HG03575 (cell line): ENCODE results near the gene RNU6-9.

Experiments
- ATAC-seq: cut with Tn5 transposase; IDR thresholded peaks from one replicate; pipeline ENCODE4 v1.9.1; 2021; ENCODE audit not compliant: unreplicated experiment, insufficient number of reproducible peaks, low FRiP score; ENCODE audit errors: extremely low read depth

RNU6-9 gene

DNA sequence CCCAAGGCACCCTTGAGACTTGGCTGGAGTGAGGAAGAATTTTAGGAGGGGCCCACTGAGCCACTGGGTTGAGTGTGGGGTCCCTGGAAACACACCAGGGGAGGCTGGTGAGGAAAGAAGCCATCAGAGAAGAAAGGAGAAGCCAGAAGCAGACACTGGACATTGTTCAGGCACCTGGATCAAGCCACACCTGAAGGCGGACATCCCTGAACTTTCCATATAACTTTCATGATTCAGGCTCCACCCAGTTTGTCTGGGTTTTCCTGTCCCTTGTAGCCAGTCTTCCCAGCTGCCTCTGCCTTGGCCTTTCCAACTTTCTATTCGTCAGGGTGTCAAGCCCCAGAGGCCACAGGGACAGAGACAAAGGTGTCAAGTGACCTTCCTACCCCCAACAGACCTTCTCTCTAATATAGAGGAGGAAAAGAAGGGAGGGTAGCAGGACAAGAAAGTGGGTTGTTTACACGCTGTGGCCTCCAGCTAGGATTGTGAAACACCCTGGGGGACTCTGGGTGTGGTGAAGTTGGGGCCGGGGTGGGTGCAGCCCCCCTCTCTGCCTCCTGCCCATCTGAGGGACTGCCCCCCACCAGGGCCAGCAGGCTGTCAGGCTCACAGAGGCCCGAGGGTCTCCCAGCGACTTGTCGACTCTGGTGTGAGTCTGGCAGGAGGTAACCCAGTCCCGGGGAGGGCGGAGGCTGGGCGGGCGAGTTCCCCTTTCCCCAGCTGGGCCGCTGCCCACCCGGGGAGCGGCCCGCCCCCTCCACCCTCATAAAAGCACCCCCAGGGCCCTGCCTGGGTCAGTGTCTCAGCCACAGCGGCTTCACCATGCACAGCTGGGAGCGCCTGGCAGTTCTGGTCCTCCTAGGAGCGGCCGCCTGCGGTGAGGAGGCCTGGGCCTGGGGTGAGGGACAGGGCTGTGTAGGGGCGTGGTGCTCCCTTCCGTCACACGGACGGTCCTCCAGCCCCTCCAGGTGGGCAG, 34.1 kb upstream of the RNU6-9 start, which contains the start of gene CFD:
CFD (plus strand) TSS at position 797 of the 976 bp plus-strand sequence; CDS start at position 823, 26 bp downstream.
- no peak for ATAC-seq

DNA sequence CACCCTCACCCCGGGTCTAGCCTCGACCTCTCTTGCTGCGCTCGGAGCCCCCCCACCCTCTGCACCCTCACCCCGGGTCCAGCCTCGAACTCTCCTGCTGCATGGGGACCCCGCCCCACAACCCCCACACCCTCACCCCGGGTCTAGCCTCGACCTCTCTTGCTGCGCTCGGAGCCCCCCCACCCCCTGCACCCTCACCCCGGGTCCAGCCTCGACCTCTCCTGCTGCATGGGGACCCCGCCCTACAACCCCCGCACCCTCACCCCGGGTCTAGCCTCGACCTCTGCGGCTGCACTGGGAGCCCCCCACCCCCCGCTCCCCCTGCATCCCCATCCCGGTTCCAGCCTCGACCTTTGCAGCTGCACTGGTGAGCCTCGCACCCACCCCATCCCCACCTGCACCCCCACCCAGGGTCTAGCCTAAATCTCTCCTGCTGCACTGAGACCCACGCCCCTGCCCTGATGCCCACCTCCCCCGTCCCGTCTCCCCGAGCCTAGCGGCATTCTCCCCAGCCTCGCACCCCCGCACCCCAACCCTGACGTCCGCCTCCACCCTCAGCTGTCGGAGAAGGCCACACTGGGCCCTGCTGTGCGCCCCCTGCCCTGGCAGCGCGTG, 32.0 kb upstream of the RNU6-9 start:
- ATAC-seq: no peak

DNA sequence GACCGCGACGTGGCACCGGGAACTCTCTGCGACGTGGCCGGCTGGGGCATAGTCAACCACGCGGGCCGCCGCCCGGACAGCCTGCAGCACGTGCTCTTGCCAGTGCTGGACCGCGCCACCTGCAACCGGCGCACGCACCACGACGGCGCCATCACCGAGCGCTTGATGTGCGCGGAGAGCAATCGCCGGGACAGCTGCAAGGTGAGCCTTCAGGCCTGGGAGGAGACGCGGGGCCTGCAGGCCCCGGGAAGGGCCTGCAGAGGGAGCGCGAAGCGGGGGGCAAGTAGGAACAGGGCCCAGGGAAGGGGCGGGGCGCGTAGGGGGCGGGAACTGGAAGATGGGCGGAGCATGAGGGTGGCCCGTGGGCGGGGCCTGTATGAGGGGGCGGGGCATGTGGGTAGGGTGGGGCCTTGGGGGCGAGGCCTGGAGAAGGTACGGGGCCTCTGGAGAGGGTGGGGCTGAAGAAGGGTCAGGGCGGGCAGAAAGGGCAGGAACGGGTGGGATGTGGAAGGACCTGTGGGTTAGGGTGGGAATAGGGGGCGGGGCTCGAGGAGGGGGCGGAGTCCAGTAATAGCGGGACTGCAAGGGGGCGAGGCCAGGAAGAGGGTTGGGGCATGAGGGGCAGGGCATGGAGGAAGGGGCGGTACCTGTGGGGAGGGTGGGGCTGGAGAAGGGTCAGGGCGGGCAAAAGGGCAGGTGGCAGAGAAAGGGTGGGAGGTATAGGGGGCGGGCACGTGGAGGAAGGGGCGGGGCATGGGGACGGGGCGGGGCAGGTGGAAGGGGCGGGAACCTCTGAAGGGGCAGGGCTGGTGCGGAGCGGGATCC, 31.3 kb upstream of the RNU6-9 start:
- no peak for ATAC-seq

DNA sequence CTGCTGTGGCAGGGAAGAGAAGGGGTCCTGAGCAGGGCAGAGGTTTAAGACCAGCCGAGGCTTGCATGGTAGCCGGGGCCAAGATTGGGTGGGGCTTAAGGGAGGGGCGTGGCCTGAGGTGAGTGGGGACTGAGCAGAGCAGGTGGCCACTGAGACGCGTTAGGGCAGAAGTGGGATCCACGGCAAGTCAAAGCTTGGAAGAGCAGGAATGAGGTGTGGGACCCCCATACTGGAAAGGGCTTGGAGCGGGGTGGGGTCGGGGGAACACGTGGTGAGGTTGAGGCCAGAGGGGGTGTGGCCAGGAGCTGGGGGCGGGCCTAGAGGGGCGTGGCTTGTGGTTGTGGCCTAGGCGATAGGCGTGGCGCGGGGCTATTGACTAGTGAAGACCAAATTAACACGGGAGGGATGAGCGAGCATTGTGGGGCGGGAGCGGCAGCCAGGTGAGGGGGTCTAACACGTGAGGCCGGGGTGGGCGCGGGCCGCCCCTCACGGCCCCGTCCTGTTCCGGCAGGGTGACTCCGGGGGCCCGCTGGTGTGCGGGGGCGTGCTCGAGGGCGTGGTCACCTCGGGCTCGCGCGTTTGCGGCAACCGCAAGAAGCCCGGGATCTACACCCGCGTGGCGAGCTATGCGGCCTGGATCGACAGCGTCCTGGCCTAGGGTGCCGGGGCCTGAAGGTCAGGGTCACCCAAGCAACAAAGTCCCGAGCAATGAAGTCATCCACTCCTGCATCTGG, 30.5 kb upstream of the RNU6-9 start:
- no peak for ATAC-seq

DNA sequence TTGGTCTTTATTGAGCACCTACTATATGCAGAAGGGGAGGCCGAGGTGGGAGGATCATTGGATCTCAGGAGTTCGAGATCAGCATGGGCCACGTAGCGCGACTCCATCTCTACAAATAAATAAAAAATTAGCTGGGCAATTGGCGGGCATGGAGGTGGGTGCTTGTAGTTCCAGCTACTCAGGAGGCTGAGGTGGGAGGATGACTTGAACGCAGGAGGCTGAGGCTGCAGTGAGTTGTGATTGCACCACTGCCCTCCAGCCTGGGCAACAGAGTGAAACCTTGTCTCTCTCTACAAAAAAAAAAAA, 30.0 kb upstream of the RNU6-9 start:
- no peak for ATAC-seq

DNA sequence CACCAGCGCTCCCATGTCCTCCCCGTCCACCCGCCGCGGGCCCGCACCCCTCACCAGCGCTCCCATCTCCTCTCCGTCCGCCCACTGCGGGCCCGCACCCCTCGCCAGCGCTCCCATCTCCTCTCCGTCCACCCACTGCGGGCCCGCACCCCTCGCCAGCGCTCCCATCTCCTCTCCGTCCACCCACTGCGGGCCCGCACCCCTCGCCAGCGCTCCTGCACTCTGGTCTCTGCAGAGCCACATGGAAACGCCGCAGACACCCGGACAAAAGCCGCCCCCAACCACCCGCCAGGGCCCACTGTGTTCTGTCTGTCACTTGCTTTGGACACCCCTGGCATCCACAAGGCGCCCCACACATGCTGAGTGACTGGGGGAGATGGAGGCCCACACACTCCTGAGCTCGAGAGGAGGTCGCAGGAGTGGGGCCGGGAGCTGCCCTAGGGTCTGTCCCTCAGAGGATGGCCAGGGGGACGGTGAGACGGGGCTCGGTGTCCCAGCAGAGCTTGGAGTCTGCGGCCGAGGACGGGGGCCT, 26.4 kb upstream of the RNU6-9 start:
- ATAC-seq: no peak

DNA sequence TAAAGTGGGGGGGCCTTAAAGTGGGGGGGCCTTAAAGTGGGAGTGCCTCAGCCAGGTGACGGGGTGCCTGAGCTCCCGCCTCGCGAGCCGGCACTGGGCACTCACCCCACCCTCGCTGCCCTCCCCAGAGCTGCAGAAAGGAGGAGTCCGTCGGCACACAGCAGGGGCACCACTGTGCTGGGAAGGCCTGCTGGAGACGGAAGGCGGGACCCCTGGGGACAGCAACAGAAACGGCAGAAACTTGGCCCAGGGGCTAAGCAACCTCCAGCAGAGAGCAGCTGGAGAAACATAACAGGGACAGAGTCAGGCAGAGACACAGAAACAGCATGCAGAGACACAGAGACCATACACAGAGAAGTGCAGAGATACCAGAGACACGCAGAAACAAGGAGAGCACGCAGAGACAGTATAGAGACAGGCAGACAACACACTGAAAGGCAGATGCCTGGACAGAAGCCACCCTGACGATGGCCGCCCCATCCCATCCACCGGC, 25.9 kb upstream of the RNU6-9 start:
- ATAC-seq: no peak

DNA sequence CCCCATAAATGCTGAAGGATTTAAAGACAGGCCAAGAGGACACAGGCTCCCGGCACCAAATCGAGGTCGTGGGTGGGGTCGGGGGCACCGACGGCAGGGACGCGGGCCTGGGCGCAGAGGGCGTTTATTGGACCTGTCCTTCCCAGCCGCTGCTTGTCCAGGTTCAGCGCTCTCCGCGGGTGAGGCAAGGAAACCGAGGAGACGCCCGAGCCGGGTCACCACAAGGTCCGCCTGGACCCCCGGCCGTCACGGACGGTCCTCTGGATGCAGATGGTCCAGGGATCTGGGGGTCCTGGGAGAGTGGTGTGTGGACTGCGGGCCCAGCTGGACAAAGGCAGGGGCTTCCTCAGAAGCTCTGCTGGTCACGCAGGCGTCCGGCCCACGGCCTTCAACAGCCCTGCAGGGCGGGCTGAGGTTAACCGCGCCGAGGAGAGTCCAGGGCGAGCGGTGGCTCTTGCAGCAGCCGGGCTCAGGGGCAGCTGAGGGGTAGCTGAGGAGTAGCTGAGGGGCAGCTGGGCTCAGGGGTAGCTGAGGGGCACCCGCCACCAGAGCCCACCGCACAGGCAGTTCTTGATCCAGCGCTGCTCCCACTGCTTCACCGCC, 25.3 kb upstream of the RNU6-9 start:
- ATAC-seq: no peak

DNA sequence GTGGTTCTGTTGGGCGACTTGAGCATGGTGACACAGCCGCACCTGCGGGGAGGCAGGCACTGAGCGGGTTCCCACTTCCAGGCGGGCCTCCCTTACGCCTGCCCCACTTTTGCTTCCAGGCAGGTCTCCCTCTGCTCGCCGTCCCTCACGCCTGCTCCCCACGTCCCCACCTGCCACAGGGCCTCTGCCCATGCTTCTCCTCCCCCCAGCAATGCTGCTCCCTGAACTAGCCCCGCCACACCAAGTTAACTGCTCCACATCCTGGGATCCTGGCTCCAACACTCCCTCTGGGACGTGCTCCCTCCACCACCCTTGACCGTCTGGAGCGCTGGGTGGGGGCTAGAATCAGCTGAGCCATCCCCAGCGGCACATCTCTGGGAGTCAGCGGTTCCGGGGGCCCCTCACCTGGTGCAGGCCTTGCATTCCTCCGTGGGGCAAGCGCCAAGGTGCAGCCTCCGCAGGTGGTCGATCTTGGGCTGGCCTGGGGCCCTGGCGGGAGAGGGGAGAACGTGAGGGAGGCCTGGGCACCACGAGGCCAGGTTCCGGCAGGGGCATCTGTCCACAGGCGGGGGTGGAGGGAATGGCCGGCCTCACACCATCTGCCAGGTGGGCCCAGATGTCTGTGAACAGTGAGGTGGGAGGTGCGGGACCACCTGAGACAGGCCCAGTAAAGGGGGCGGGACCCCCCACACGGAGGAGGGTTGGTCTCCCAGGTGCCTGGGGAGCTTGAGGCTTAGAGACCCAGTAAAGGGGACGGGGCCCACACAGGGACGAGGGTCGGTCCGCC, 24.6 kb upstream of the RNU6-9 start:
- ATAC-seq: no peak

DNA sequence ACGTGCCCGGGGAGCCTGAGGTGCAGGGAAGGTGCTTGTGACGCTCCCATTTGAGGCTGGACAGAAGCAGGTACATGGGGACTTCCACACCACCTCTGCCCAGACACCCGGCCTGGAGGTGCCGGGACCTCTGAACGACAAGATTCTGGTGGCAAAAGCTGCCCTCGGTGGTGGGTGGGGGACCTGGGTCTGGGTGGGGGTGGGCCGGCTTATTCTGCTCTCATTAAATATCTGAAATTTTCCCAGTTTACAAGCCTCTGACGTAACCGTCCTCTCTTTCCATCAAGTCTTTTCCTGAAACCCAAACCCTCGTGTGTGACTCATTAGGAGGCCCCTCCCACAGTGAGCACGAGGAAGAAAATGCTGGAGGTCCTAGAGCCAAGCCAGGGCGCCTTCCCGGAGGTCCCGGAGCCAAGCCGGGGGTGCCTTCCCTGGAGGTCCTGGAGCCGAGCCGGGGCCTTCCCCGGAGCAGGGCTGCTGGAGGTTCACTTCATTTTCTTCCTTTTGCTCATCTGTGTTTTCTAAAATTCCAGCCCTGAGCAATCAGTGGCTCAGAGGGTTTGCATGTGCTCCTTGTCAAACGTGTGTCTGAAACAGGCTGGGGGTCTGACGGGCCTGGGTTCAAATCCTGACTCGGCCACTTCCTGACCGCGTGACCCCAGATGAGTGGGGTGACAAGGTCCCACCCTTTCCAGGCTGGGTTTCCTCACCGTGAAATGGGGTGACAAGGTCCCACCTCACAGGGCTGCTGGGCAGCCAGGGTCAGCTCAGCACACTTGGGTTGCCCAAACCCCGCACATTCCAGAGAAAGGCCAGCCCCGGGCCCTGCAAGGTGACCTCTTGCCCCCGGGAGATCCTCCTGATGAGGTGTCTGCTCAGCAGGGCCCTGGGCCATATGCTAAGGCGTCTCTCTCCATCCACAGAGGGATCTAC, 23.8 kb upstream of the RNU6-9 start:
- no peak for ATAC-seq

DNA sequence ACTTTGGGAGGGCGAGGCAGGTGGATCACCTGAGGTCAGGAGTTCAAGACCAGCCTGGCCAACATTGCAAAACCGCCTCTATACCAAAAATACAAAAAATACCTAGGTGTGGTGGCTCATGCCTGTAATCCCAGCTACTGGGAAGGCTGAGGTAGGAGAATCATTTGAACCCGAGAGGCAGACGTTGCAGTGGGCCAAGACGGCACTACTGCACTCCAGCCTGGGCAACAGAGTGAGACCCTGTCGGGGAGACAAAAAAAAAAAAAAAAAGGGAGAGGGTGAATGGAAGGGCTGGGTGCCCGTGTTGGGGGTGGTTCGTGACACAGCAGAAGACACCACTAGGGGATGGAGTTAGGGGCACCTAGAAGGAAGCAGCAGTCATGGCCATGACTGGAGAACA, 23.0 kb upstream of the RNU6-9 start:
- ATAC-seq: no peak

DNA sequence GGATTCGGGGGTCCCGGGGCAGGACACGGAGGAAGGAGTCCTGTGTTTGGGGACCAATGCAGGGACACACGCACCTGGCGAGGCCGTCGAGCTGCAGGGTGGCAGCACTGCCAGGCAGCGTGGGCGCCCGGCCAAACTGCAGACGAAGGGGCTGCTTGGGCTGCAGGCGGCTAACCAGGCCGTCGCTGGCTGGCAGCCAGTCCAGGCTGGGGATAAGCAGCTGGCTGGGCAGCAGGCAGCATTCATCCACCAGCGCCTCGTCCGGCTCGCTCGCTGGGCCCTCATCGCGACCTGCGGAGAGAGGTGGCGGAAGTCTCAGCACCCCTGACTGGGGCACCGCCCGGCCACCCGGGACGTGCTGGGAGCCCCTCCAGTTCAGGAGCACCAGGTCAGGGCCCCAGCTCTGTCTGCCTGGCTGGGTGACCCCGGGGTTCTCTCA, 22.3 kb upstream of the RNU6-9 start:
- no peak for ATAC-seq

DNA sequence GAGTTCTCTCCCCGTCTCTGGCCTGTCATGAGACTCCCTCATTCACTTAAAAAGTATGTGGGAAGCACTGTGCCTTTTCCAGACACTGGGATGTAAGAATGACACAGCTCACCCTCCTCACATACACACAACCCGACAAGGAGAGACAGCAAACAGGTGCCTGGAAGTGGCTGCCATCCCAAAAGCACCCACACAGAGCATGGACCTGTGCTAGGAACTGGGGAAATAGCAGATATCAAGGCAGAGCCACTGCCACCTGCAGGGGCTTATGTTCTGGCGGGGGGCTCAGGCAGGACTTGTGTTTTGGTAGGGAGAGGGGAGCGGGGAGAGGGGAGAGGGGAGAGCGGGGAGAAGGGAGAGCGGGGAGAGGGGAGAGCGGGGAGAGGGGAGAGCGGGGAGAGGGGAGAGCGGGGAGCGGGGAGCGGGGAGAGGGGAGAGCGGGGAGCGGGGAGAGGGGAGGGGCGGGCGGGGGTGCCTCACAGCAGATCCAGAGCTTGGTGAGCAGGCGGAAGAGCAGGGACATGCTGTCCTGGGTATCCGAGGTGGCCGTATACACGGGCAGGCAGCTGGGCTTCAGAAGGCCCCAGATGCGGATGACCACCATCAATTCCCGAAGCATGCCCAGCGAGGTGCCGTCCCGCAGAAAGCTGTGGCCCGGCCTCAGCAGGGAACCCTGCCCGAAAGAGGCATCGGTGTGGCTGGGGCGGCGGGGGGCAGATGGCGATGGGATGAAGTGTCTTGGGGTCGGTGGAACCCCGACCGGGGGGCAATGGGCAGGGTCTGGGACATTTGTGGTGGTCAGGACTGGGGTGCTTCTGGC, 21.6 kb upstream of the RNU6-9 start:
- ATAC-seq: no peak

DNA sequence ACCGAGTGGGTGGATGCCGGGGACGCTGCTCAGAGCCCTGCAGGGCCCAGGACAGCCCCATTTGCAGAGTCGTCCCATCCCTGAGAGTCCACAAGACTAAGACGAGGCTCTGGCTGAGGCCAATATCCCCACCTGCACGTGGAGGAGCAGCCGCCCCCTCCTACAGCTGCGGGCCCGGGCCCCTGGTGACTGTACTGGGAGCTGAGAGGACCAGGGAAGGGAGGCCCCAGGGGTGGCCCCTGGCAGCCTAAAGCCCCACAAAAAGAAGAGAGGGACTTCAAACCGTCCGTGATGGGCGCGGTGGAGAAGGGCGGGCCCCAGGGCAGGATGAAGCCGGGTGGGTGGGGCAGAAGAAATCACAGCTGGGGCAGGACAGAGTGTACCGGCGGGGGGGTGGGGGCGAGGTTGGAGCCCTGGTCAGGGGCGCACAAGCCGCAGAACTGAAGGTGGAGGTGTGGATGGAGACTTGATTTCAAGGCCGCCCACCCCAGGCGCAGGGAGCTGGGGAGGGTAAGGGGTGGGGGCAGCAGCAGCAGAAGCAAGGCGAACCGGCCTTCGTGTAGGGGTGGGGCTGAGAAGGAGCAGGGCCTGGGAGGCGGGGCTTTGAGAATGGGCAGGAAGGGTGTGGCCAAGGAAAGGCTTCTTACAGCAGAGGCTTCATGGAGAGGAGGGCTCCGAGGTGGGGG, 20.9 kb upstream of the RNU6-9 start:
- ATAC-seq: no peak

DNA sequence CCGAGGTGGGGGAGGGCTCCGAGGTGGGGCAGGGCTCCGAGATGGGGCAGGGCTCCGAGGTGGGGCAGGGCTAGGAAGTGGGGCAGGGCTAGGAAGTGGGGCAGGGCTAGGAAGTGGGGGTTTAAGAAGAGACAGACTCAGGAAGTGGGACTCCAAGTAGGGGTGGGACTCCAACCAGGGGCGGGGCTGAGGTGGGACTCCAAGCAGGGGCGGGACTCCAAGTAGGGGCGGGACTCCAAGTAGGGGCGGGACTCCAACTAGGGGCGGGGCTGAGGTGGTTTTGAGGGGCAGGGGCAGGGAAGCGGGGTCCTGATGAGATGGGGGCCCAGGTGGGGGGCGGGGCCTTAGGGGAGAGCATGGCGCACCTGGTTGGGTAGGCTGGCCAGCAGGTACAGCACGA, 20.2 kb upstream of the RNU6-9 start:
- ATAC-seq: no peak
